ENCODE measurements around the gene SCN2A.

Gene SCN2A

DNA sequence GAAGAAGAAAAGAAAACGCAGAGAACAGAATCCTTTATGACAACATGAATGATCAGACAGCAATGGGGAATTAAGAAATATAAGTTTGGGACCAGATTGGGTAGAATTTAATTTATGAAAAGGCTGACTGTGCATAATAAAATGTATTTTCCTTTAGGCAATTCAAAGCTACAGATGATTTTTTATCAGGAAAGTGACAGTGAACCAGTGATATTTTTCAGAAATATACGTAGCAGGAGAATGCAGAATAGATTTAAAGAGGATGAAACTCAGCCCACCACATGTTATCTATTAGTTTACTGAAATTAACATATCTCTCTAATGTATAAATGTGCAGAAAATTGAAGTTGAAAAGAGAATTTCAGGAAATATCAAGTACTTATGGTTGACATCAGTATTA is 110.0 kb downstream of the SCN2A start:
- POLR2A ChIA-PET, result no interaction called here
- TF ChIP-seq ZEB2 (tag by site-specific recombination; IDR thresholded peaks at IDR 0.05), result no peak
- Histone ChIP-seq H3K36me3 (ENCODE audit: control insufficient read depth in 2 of 2, insufficient read depth in 1 of 2, low read length in 2 of 2) (no peaks in the 10 kb centered on the region), H3K9me3 (ENCODE audit: control insufficient read depth, insufficient read depth, low read depth, low read length) (no peaks in the 10 kb centered on the region), H3K27ac (ENCODE audit: extremely low read depth, low read depth, low read length) (no peak overlapping the region), H3K4me3 (ENCODE audit: low read depth, low read length) (no peak overlapping the region), H3K4me1 (ENCODE audit: control insufficient read depth, insufficient read depth, low read length) (no peaks in the 10 kb centered on the region)
- CTCF ChIA-PET, result no interaction called here

- Histone ChIP-seq H3K9me3 (ENCODE audit: control insufficient read depth, insufficient read depth, low read depth, low read length) (no peaks in the 10 kb centered on the region), H3K4me1 (ENCODE audit: control insufficient read depth, insufficient read depth, low read length) (no peaks in the 10 kb centered on the region), H3K27ac (ENCODE audit: extremely low read depth, low read depth, low read length) (no peak overlapping the region), H3K4me3 (ENCODE audit: low read depth, low read length) (no peak overlapping the region), H3K36me3 (ENCODE audit: control insufficient read depth in 2 of 2, insufficient read depth in 1 of 2, low read length in 2 of 2) (no peaks in the 10 kb centered on the region)
- POLR2A ChIA-PET, result no interaction called here
- CTCF ChIA-PET, result interaction anchor here (0.5 to 0.7 kb wide), 2 partner anchors 16 to 417 kb away, joined by 3 read pairs; no protein-coding TSS in a partner anchor
- TF ChIP-seq GFI1B (tag by site-specific recombination; IDR thresholded peaks at IDR 0.05), result no peak
- no peak for TF ChIP-seq ZNF184 (tag by site-specific recombination; IDR thresholded peaks at IDR 0.05)
- TF ChIP-seq ZSCAN16 (tag by site-specific recombination; IDR thresholded peaks at IDR 0.05), result no peak
- no peak for TF ChIP-seq ZBTB21 (tag by site-specific recombination; IDR thresholded peaks at IDR 0.05)
- TF ChIP-seq ZNF391 (tag by site-specific recombination; IDR thresholded peaks at IDR 0.05; ENCODE audit: borderline replicate concordance, low read depth), result no peak
- TF ChIP-seq, protein P1, sequence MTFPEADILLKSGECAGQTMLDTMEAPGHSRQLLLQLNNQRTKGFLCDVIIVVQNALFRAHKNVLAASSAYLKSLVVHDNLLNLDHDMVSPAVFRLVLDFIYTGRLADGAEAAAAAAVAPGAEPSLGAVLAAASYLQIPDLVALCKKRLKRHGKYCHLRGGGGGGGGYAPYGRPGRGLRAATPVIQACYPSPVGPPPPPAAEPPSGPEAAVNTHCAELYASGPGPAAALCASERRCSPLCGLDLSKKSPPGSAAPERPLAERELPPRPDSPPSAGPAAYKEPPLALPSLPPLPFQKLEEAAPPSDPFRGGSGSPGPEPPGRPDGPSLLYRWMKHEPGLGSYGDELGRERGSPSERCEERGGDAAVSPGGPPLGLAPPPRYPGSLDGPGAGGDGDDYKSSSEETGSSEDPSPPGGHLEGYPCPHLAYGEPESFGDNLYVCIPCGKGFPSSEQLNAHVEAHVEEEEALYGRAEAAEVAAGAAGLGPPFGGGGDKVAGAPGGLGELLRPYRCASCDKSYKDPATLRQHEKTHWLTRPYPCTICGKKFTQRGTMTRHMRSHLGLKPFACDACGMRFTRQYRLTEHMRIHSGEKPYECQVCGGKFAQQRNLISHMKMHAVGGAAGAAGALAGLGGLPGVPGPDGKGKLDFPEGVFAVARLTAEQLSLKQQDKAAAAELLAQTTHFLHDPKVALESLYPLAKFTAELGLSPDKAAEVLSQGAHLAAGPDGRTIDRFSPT (tag by site-specific recombination; IDR thresholded peaks at IDR 0.05), result no peak
Observed at GRCh38 chr2:165357758-165358157, 118.5 kb downstream of the SCN2A start.

DNA sequence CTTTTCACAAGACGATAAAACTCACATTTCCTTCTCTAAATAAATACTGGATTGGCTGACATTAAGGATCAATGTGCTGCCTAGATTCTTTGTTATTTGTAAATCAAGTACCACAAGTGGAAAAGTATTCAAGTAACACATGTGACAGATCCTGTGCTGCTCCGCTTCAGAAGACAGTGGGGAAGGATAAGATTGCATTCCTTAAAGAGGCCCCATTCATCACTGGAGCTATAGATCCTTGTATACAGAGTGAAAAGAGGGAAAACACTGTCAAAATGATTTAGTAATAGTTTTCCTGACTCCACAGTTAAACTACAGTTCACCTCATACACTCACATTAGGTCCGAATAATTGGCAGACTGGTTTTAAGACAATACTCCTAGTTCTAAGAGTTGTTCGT is 122.3 kb downstream of the SCN2A start:
- ChIA-PET POLR2A (no interaction called here), CTCF (no interaction called here)
- Histone ChIP-seq H3K4me3 (ENCODE audit: low read depth, low read length) (no peak overlapping the region), H3K4me1 (ENCODE audit: control insufficient read depth, insufficient read depth, low read length) (no peaks in the 10 kb centered on the region), H3K27ac (ENCODE audit: extremely low read depth, low read depth, low read length) (no peak overlapping the region), H3K36me3 (ENCODE audit: control insufficient read depth in 2 of 2, insufficient read depth in 1 of 2, low read length in 2 of 2) (no peaks in the 10 kb centered on the region), H3K9me3 (ENCODE audit: control insufficient read depth, insufficient read depth, low read depth, low read length) (no peaks in the 10 kb centered on the region)
- TF ChIP-seq ZNF354C (tag by site-specific recombination; IDR thresholded peaks at IDR 0.05; ENCODE audit: borderline replicate concordance, low read depth), result no peak
- TF ChIP-seq ZBTB20 (tag by site-specific recombination; IDR thresholded peaks at IDR 0.05), result no peak
- TF ChIP-seq PRDM2 (tag by site-specific recombination; IDR thresholded peaks at IDR 0.05; ENCODE audit: borderline replicate concordance), result no peak
- TF ChIP-seq, protein P2, sequence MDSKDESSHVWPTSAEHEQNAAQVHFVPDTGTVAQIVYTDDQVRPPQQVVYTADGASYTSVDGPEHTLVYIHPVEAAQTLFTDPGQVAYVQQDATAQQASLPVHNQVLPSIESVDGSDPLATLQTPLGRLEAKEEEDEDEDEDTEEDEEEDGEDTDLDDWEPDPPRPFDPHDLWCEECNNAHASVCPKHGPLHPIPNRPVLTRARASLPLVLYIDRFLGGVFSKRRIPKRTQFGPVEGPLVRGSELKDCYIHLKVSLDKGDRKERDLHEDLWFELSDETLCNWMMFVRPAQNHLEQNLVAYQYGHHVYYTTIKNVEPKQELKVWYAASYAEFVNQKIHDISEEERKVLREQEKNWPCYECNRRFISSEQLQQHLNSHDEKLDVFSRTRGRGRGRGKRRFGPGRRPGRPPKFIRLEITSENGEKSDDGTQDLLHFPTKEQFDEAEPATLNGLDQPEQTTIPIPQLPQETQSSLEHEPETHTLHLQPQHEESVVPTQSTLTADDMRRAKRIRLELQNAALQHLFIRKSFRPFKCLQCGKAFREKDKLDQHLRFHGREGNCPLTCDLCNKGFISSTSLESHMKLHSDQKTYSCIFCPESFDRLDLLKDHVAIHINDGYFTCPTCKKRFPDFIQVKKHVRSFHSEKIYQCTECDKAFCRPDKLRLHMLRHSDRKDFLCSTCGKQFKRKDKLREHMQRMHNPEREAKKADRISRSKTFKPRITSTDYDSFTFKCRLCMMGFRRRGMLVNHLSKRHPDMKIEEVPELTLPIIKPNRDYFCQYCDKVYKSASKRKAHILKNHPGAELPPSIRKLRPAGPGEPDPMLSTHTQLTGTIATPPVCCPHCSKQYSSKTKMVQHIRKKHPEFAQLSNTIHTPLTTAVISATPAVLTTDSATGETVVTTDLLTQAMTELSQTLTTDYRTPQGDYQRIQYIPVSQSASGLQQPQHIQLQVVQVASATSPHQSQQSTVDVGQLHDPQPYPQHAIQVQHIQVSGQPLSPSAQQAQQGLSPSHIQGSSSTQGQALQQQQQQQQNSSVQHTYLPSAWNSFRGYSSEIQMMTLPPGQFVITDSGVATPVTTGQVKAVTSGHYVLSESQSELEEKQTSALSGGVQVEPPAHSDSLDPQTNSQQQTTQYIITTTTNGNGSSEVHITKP (tag by site-specific recombination; IDR thresholded peaks at IDR 0.05), result no peak
- no peak for TF ChIP-seq ZNF112 (tag by site-specific recombination; IDR thresholded peaks at IDR 0.05)
- no peak for TF ChIP-seq ZNF391 (tag by site-specific recombination; IDR thresholded peaks at IDR 0.05; ENCODE audit: borderline replicate concordance, low read depth)
- TF ChIP-seq, protein P3, sequence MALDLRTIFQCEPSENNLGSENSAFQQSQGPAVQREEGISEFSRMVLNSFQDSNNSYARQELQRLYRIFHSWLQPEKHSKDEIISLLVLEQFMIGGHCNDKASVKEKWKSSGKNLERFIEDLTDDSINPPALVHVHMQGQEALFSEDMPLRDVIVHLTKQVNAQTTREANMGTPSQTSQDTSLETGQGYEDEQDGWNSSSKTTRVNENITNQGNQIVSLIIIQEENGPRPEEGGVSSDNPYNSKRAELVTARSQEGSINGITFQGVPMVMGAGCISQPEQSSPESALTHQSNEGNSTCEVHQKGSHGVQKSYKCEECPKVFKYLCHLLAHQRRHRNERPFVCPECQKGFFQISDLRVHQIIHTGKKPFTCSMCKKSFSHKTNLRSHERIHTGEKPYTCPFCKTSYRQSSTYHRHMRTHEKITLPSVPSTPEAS (tag by site-specific recombination; IDR thresholded peaks at IDR 0.05), result no peak
- TF ChIP-seq ZNF571 (tag by site-specific recombination; IDR thresholded peaks at IDR 0.05), result no peak
- TF ChIP-seq SETDB1 (IDR thresholded peaks at IDR 0.05; ENCODE audit: insufficient read length, low read length), result no peak
- TF ChIP-seq ZNF549 (tag by site-specific recombination; IDR thresholded peaks at IDR 0.05), result no peak
- no peak for TF ChIP-seq ZNF362 (tag by site-specific recombination; IDR thresholded peaks at IDR 0.05)
